ENCODE data around the gene GNG5.
"Not testable (repeated sequence)": the region's sequence is repeated elsewhere in the genome, so short reads cannot be mapped to it uniquely, and the experiment has no call there.

GNG5 gene

GRCh38 chr1:84489766-84490165, 16.6 kb downstream of the GNG5 start:
- no peak for DNase-seq (ENCODE audit: low read depth, low spot score)

GRCh38 chr1:84488107-84488506, 18.3 kb downstream of the GNG5 start:
- DNase-seq (ENCODE audit: low read depth, low spot score) = no peak

- no peak for DNase-seq (ENCODE audit: low read depth, low spot score)
These were observed 25.1 kb downstream of the GNG5 start for GRCh38 chr1:84481317-84481716.

GRCh38 chr1:84480650-84481049, 25.7 kb downstream of the GNG5 start:
- DNase-seq (ENCODE audit: low read depth, low spot score) = no peak

- DNase-seq (ENCODE audit: low read depth, low spot score) = peak; percentile 11
These were observed 26.4 kb downstream of the GNG5 start for GRCh38 chr1:84479998-84480397.

- DNase-seq (ENCODE audit: low read depth, low spot score) = peak; percentile 84
These were observed 27.2 kb downstream of the GNG5 start, which contains the start of gene RPF1 for GRCh38 chr1:84478876-84479868. Gene RPF1 (plus strand): TSS chr1:84479266. CDS start chr1:84479282, 16 bp downstream.

GRCh38 chr1:84476225-84476624, 30.2 kb downstream of the GNG5 start:
- DNase-seq (ENCODE audit: low read depth, low spot score) = no peak

GRCh38 chr1:84467298-84467697, 39.1 kb downstream of the GNG5 start:
- DNase-seq (ENCODE audit: low read depth, low spot score) = no peak

- DNase-seq (ENCODE audit: low read depth, low spot score) = no peak
These were observed 44.3 kb downstream of the GNG5 start for GRCh38 chr1:84462118-84462517.

- no peak for DNase-seq (ENCODE audit: low read depth, low spot score)
These were observed 53.9 kb downstream of the GNG5 start for GRCh38 chr1:84452436-84452835.

GRCh38 chr1:84450910-84451309, 55.5 kb downstream of the GNG5 start:
- DNase-seq (ENCODE audit: low read depth, low spot score) = no peak

GRCh38 chr1:84448704-84449103, 57.7 kb downstream of the GNG5 start:
- not testable (repeated sequence) for DNase-seq (ENCODE audit: low read depth, low spot score)

Measured in astrocyte of the hippocampus (primary cell).